Neuronal stem cell (in vitro differentiated cells): Measurements from ENCODE around the gene SPOPL.

Source experiments
- DNase-seq: peaks from one replicate; pipeline ENCODE4 v3.0.0-alpha.2; 2013; ENCODE audit warnings: low spot score
- H2AFZ ChIP-seq: one replicate; pipeline ENCODE4 v1.6.1; 2013; ENCODE audit warnings: mild to moderate bottlenecking, low read length, inconsistent platforms
- H2AK5ac ChIP-seq: 2 replicates; pipeline ENCODE4 v1.6.1; 2013; ENCODE audit warnings: low read depth, mild to moderate bottlenecking, inconsistent platforms, low read length, moderate library complexity, mixed read lengths
- H2BK120ac ChIP-seq: 2 replicates; pipeline ENCODE4 v1.6.1; 2013; ENCODE audit warnings: low read depth, mild to moderate bottlenecking, inconsistent platforms, low read length, moderate library complexity, mixed read lengths
- H2BK12ac ChIP-seq: one replicate; pipeline ENCODE4 v1.6.1; 2013; ENCODE audit warnings: low read length, inconsistent platforms
- H2BK15ac ChIP-seq: 2 replicates; pipeline ENCODE4 v1.6.1; 2013; ENCODE audit warnings: mild to moderate bottlenecking, low read length, inconsistent platforms, mixed read lengths
- H2BK5ac ChIP-seq: one replicate; pipeline ENCODE4 v1.6.1; 2013; ENCODE audit warnings: inconsistent platforms, mild to moderate bottlenecking, low read length, moderate library complexity
- H3K14ac ChIP-seq: one replicate; pipeline ENCODE4 v1.6.1; 2013; ENCODE audit warnings: low read length, inconsistent platforms
- H3K18ac ChIP-seq: 2 replicates; pipeline ENCODE4 v1.6.1; 2013; ENCODE audit warnings: low read length, inconsistent platforms
- H3K23ac ChIP-seq: 2 replicates; pipeline ENCODE4 v1.6.1; 2013; ENCODE audit warnings: low read depth, mild to moderate bottlenecking, mixed read lengths, low read length, inconsistent platforms; ENCODE audit not compliant: poor library complexity
- H3K27ac ChIP-seq: replicated peaks from 3 replicates; pipeline ENCODE4 v1.5.1; 2013; ENCODE audit warnings: low read length, inconsistent platforms
- H3K27me3 ChIP-seq, 3 experiments: 2 replicates each; pipeline ENCODE4 v1.6.1; 2013; ENCODE audit warnings: low read length in 3 of 3, mild to moderate bottlenecking in 2 of 3, inconsistent platforms in 1 of 3, low read depth in 1 of 3, mixed read lengths in 1 of 3, moderate library complexity in 1 of 3; ENCODE audit not compliant: control insufficient read depth in 3 of 3, insufficient read depth in 3 of 3
- H3K36me3 ChIP-seq, 2 donors: replicated peaks in 1 of 2; 2 replicates each; pipeline ENCODE4 v1.6.1; 2013; ENCODE audit warnings: low read length in 2 of 2; ENCODE audit not compliant: control insufficient read depth in 2 of 2, insufficient read depth in 2 of 2
- H3K4ac ChIP-seq: 2 replicates; pipeline ENCODE4 v1.6.1; 2013; ENCODE audit warnings: inconsistent platforms, mild to moderate bottlenecking, low read length, moderate library complexity
- H3K4me1 ChIP-seq, 2 donors: 1 replicate in 1 of 2; 2 replicates in 1 of 2; pipeline ENCODE4 v1.6.1; 2013; ENCODE audit warnings: low read length in 2 of 2, low read depth in 1 of 2; ENCODE audit not compliant: control insufficient read depth in 2 of 2, insufficient read depth in 1 of 2
- H3K4me2 ChIP-seq: one replicate; pipeline ENCODE4 v1.6.1; 2013; ENCODE audit warnings: mild to moderate bottlenecking, low read length, inconsistent platforms; ENCODE audit not compliant: insufficient read depth, poor library complexity, severe bottlenecking
- H3K4me3 ChIP-seq, 2 donors: 2 replicates each; pipeline ENCODE4 v1.5.1; 2013; ENCODE audit warnings: low read length in 2 of 2, mild to moderate bottlenecking in 2 of 2, inconsistent platforms in 1 of 2, moderate library complexity in 1 of 2
- H3K79me1 ChIP-seq: one replicate; pipeline ENCODE4 v1.6.1; 2013; ENCODE audit warnings: low read depth, mild to moderate bottlenecking, inconsistent platforms, low read length, moderate library complexity
- H3K9ac ChIP-seq: one replicate; pipeline ENCODE4 v1.6.1; 2013; ENCODE audit warnings: mild to moderate bottlenecking, low read depth, low read length, inconsistent platforms; ENCODE audit not compliant: poor library complexity
- H3K9me3 ChIP-seq, 2 donors: replicated peaks in 1 of 2; 2 replicates each; pipeline versions ENCODE3 to v1.6.1; 2013; ENCODE audit warnings: low read length in 2 of 2, mild to moderate bottlenecking in 2 of 2, inconsistent platforms in 1 of 2, low read depth in 1 of 2, mixed read lengths in 1 of 2, moderate library complexity in 1 of 2; ENCODE audit not compliant: control insufficient read depth in 2 of 2, insufficient read depth in 1 of 2
- H4K8ac ChIP-seq: one replicate; pipeline ENCODE4 v1.6.1; 2013; ENCODE audit warnings: low read depth, mild to moderate bottlenecking, inconsistent platforms, low read length, moderate library complexity
- H4K91ac ChIP-seq: one replicate; pipeline ENCODE4 v1.6.1; 2013; ENCODE audit warnings: low read length, low read depth, mild to moderate bottlenecking, inconsistent platforms; ENCODE audit not compliant: poor library complexity
- WGBS, 2 donors: extraction: QIAGEN DNeasy Blood & Tissue Kit; methylation state at CpG; one replicate each; pipeline ENCODE4 v1.1.7; 2013; ENCODE audit warnings: missing lambda C conversion rate in 2 of 2, mixed read lengths in 1 of 2; ENCODE audit not compliant: insufficient read length in 2 of 2, insufficient replicate concordance in 1 of 2; ENCODE audit errors: extremely low coverage in 2 of 2; 5-methylcytosine and 5-hydroxymethylcytosine counted together

Gene SPOPL

DNA sequence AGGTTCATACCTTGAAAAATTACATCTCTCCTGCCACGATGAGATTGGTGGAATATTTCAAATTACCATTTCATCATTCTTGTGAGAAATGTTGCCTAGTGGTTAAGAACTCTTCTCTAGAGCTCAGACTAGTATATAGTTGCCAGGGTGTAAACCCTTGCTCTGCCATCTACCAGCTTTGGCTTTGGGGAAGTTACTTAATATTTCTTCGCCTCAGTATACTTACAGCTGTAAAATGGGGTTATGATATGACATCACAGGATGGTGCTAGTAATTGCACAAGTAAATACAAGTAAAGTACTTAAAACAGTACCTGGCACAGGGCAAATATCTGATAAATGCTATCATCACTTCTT lies 1.5 kb downstream of the SPOPL start:
- Histone ChIP-seq H2BK5ac (no peak overlapping the region), H4K91ac (no peak overlapping the region), H3K14ac (no peak overlapping the region), H3K18ac (no peak overlapping the region), H3K4ac (no peak overlapping the region), H3K36me3 (no peaks in the 10 kb centered on the region), H3K27ac (no peak overlapping the region), H3K4me1 (peaks cover 4 to 6% of the 10 kb centered on the region in 2 donors), H4K8ac (no peak overlapping the region), H3K9me3 (no peaks in the 10 kb centered on the region), H2BK15ac (no peak overlapping the region), H2BK120ac (no peak overlapping the region), H3K4me3 (peak overlapping the region; percentile 93 to 95), H2BK12ac (no peak overlapping the region), H3K9ac (no peak overlapping the region), H2AFZ (no peak overlapping the region), H3K4me2 (peak overlapping the region; percentile 45), H3K79me1 (peaks cover 8% of the 10 kb centered on the region), H2AK5ac (no peak overlapping the region), H3K27me3 (no peaks in the 10 kb centered on the region), H3K23ac (no peak overlapping the region)
- no CpG with 5 or more reads among the region's 2 CpGs for WGBS, 2 donors
- no peak for DNase-seq

DNA sequence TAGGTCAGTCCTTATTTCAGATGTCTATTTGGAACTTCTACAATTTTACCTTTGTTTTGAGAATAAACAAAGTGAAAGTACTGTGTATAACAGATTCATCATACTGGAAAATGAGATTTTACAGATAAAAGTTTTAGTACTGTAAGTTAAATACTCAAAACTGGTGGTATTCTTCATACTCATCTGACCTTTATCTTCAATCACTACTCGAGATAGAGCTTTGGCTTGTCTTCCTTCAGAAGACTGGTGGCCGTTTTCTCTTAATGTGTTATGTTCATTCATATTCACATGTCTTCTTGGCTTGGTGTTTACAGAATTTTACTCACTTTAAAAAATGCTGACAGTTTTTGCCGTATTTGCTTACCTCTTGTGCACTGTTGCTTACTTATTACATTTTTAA lies 2.1 kb downstream of the SPOPL start:
- Histone ChIP-seq H2AK5ac (no peak overlapping the region), H4K91ac (no peak overlapping the region), H3K36me3 (no peaks in the 10 kb centered on the region), H2BK12ac (no peak overlapping the region), H3K18ac (no peak overlapping the region), H3K4me2 (no peak overlapping the region), H3K4me3 (no peak overlapping the region), H3K14ac (no peak overlapping the region), H4K8ac (no peak overlapping the region), H2BK5ac (no peak overlapping the region), H2AFZ (no peak overlapping the region), H3K27ac (no peak overlapping the region), H3K4me1 (peaks cover 4 to 6% of the 10 kb centered on the region in 2 donors), H3K27me3 (no peaks in the 10 kb centered on the region), H3K9ac (no peak overlapping the region), H3K23ac (no peak overlapping the region), H3K9me3 (no peaks in the 10 kb centered on the region), H3K4ac (no peak overlapping the region), H2BK15ac (no peak overlapping the region), H3K79me1 (peaks cover 8% of the 10 kb centered on the region), H2BK120ac (no peak overlapping the region)
- no peak for DNase-seq
- WGBS, 2 donors = no CpG with 5 or more reads among the region's 3 CpGs

DNA sequence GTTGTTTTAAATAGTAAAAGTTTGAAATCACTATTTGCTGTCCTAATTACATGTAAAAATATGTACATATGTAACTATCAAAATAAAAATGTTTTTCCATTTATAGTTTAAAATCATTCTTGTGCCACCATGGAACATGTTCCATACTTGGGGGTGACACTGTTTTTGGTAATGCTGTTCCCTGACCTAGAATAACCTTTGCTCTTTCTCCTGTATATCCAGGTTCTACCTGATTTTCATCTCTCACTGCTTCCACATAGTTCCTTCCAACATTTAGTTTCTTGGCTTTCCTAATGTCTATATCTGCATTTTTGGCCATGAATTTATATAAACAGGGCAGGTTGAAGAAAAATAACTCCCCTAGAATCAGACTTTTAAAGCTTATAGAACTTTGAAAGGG lies 2.5 kb downstream of the SPOPL start:
- Histone ChIP-seq H2BK12ac (no peak overlapping the region), H3K9me3 (no peaks in the 10 kb centered on the region), H2AK5ac (no peak overlapping the region), H2BK5ac (no peak overlapping the region), H3K27ac (no peak overlapping the region), H2AFZ (no peak overlapping the region), H3K23ac (no peak overlapping the region), H3K4me2 (no peak overlapping the region), H3K4me1 (peaks cover 4 to 6% of the 10 kb centered on the region in 2 donors), H3K4ac (no peak overlapping the region), H4K8ac (no peak overlapping the region), H2BK15ac (no peak overlapping the region), H3K14ac (no peak overlapping the region), H3K79me1 (peaks cover 8% of the 10 kb centered on the region), H2BK120ac (no peak overlapping the region), H3K4me3 (no peak overlapping the region), H3K9ac (no peak overlapping the region), H3K27me3 (no peaks in the 10 kb centered on the region), H4K91ac (no peak overlapping the region), H3K18ac (no peak overlapping the region), H3K36me3 (no peaks in the 10 kb centered on the region)
- DNase-seq = no peak

DNA sequence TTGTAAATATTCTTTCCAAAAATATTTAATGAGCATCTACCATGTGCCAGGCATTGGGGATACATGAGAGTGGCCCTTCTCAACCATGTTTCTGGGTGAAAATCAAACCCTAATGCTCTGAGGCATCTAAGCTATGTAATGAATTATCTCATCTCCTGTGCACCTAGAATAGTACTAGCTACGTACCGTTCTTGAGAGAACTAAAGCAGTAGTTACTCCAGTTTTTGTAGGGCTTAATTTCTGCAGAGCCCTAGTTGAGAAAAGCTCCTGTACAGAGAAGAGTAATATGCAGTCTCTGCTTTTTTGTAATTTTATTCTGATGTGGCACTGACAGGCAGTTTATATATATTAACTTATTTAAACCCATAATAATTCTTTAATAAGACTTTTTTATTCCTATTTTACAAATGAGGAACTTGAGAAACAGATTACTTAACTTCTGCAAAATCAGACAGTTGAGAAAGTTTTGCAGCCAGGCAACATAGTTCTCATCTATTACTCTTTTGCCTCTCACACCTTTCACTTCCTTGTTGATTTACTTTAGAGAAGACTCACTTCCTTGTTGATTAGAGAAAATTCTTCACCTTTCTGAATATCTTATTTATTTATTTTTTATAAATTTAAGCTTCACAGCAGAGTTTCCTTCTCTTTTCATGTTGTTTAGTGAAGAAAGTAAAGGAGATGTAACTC lies 3.1 kb downstream of the SPOPL start:
- H3K4me1 ChIP-seq = peaks cover 4 to 6% of the 10 kb centered on the region in 2 donors
- peaks cover 8% of the 10 kb centered on the region for H3K79me1 ChIP-seq
- no peak overlapping the region for H4K8ac ChIP-seq
- H2BK5ac ChIP-seq = no peak overlapping the region
- no peak overlapping the region for H2AK5ac ChIP-seq
- no peak overlapping the region for H2BK120ac ChIP-seq
- H3K4me2 ChIP-seq = no peak overlapping the region
- no peak overlapping the region for H3K27ac ChIP-seq
- no peaks in the 10 kb centered on the region for H3K27me3 ChIP-seq
- no peaks in the 10 kb centered on the region for H3K36me3 ChIP-seq
- no peak overlapping the region for H3K9ac ChIP-seq
- no CpG with 5 or more reads among the region's 2 CpGs for WGBS, 2 donors
- H3K18ac ChIP-seq = no peak overlapping the region
- H4K91ac ChIP-seq = no peak overlapping the region
- no peak overlapping the region for H2BK15ac ChIP-seq
- no peak overlapping the region for H2AFZ ChIP-seq
- no peak overlapping the region for H2BK12ac ChIP-seq
- H3K4me3 ChIP-seq = no peak overlapping the region
- no peak overlapping the region for H3K14ac ChIP-seq
- no peak overlapping the region for H3K23ac ChIP-seq
- H3K9me3 ChIP-seq = no peaks in the 10 kb centered on the region
- no peak for DNase-seq
- no peak overlapping the region for H3K4ac ChIP-seq
